Left lung (tissue), 10 donors: ENCODE data around the gene AHRR. TPM values are rescaled to one million over a fixed set of nuclear protein-coding genes. Genes with fewer than 3 reads are reported as not detected.
"Not testable (repeated sequence)": the region's sequence is repeated elsewhere in the genome, so short reads cannot be mapped to it uniquely, and the experiment has no call there.

Experiments
- ATAC-seq: fragments of 200-7000 bp; cut with Tn5 transposase; one replicate; pipeline ENCODE4 v1.9.1; 2020; ENCODE audit warnings: moderate library complexity
- DNase-seq, 4 donors: peaks; one replicate each; pipeline ENCODE4 v3.0.0-alpha.2; 2013 to 2020
- H3K27ac ChIP-seq, 2 donors: fragments of 200-600 bp; sonication (generic) in 1 of 2; one replicate each; pipeline versions ENCODE4 v1.5.0 to v1.8.0; 2020 to 2021
- H3K27me3 ChIP-seq, 2 donors: fragments of 200-600 bp; sonication (generic) in 1 of 2; one replicate each; pipeline versions ENCODE4 v1.5.0 to v1.8.0; 2020 to 2021
- H3K36me3 ChIP-seq, 2 donors: fragments of 200-600 bp; sonication (generic) in 1 of 2; one replicate each; pipeline versions ENCODE4 v1.5.0 to v1.8.0; 2020 to 2021
- H3K4me1 ChIP-seq, 2 donors: fragments of 200-600 bp; one replicate each; pipeline ENCODE4 v1.8.0; 2021
- H3K4me3 ChIP-seq, 2 donors: fragments of 200-600 bp; sonication (generic) in 1 of 2; one replicate each; pipeline versions ENCODE4 v1.5.0 to v1.8.0; 2020 to 2021; ENCODE audit warnings: mild to moderate bottlenecking in 1 of 2
- H3K9me3 ChIP-seq, 2 donors: fragments of 200-600 bp; sonication (generic) in 1 of 2; one replicate each; pipeline versions ENCODE4 v1.5.0 to v1.8.0; 2020 to 2021
- CTCF ChIP-seq, 2 donors: fragments of 200-600 bp; sonication (generic) in 1 of 2; IDR thresholded peaks; one replicate each; pipeline versions ENCODE4 v1.5.0 to v1.8.0; 2021; ENCODE audit warnings: antibody characterized with exemption in 2 of 2
- intact Hi-C, 2 donors: fragments of 100-400 bp; cut with DNase I; formaldehyde crosslinking; loops; one replicate each; pipeline versions ENCODE4 v1.11.2 to v1.14.2; 2022
- polyA plus RNA-seq, 6 donors: library from polyadenylated mRNA; unstranded; fragments of 120-200 nt; gene quantifications; one replicate each; pipeline ENCODE4 v1.2.1, GENCODE V29; 2013; ENCODE audit not compliant: insufficient read length in 6 of 6
- total RNA-seq, 2 donors: library from RNA; stranded (reverse); fragmentation: NEBNext Ultra II Directional; extraction: Animal tissue kit (Norgen Biotek cat#: 25700); gene quantifications; one replicate each; pipeline ENCODE4 v1.2.1, GENCODE V29; 2021
- donor health status: DM: no; HTN: yes; CAD: no.
- donor health status: DM: no; HTN: no; CAD: no.

The AHRR gene
- total and polyA plus RNA-seq, 8 donors = 0.32 to 8.4 (median 4.7) TPM

GRCh38 chr5:378976-379742 is 57.6 kb downstream of the AHRR start:
- intact Hi-C loops = no loop called here
- ATAC-seq (no peak), DNase-seq (peak in 1 of 4 donors; percentile 58)
- peaks cover 7 to 12% of the 10 kb centered on the region in 2 donors for H3K27me3 ChIP-seq
- peaks cover 0 to 6% of the 10 kb centered on the region in 2 donors for H3K4me1 ChIP-seq
- no peak overlapping the region for H3K4me3 ChIP-seq
- no peaks in the 10 kb centered on the region for H3K9me3 ChIP-seq
- H3K36me3 ChIP-seq = no peaks in the 10 kb centered on the region
- TF ChIP-seq CTCF (IDR thresholded peaks at IDR 0.05) = no peak
- H3K27ac ChIP-seq = no peak overlapping the region

- H3K36me3 ChIP-seq = no peaks in the 10 kb centered on the region
- no peak overlapping the region for H3K4me3 ChIP-seq
- intact Hi-C loops = no loop called here
- no peaks in the 10 kb centered on the region for H3K27me3 ChIP-seq
- no peak for TF ChIP-seq CTCF (IDR thresholded peaks at IDR 0.05)
- ATAC-seq = no peak
- no peak overlapping the region for H3K27ac ChIP-seq
- DNase-seq = no peak
- no peaks in the 10 kb centered on the region for H3K4me1 ChIP-seq
- H3K9me3 ChIP-seq = peaks cover 0 to 7% of the 10 kb centered on the region in 2 donors
Observed at GRCh38 chr5:380701-381309, 59.3 kb downstream of the AHRR start.

- peaks cover 0 to 7% of the 10 kb centered on the region in 2 donors for H3K9me3 ChIP-seq
- TF ChIP-seq CTCF (IDR thresholded peaks at IDR 0.05) = no peak
- H3K27me3 ChIP-seq = no peaks in the 10 kb centered on the region
- intact Hi-C loops = no loop called here
- ATAC-seq (no peak), DNase-seq (no peak)
- H3K4me3 ChIP-seq = no peak overlapping the region
- H3K27ac ChIP-seq = no peak overlapping the region
- no peaks in the 10 kb centered on the region for H3K4me1 ChIP-seq
- H3K36me3 ChIP-seq = no peaks in the 10 kb centered on the region
Observed at GRCh38 chr5:383066-383465, 61.6 kb downstream of the AHRR start.

GRCh38 chr5:383621-384020 is 62.1 kb downstream of the AHRR start:
- no peak for ATAC-seq

GRCh38 chr5:384576-384975 is 63.1 kb downstream of the AHRR start:
- H3K36me3 ChIP-seq, H3K27ac ChIP-seq, H3K27me3 ChIP-seq, H3K9me3 ChIP-seq, H3K4me1 ChIP-seq, H3K4me3 ChIP-seq, DNase-seq, ATAC-seq, intact Hi-C loops: not testable (repeated sequence)

More at GRCh38 chr5:383621-384020, 62.1 kb downstream of the AHRR start:
- no peak for TF ChIP-seq CTCF (IDR thresholded peaks at IDR 0.05)
- Histone ChIP-seq H3K27ac (no peak overlapping the region), H3K4me1 (no peaks in the 10 kb centered on the region), H3K36me3 (no peaks in the 10 kb centered on the region), H3K4me3 (no peak overlapping the region), H3K27me3 (no peaks in the 10 kb centered on the region), H3K9me3 (peaks cover 0 to 7% of the 10 kb centered on the region in 2 donors)
- DNase-seq = no peak
- intact Hi-C loops = no loop called here
